ENCODE measurements around the gene MBD3.

MBD3 gene

GRCh38 chr19:1598777-1599459 is 6.3 kb upstream of the MBD3 start:
- DNase-seq (ENCODE audit: insufficient read length, low spot score), result no peak
- no peak for FAIRE-seq
- TF ChIP-seq POLR2A (IDR thresholded peaks at IDR 0.05; ENCODE audit: low read depth, low read length), result no peak

GRCh38 chr19:1593501-1593772 is 772 bp upstream of the MBD3 start:
- no peak for DNase-seq (ENCODE audit: insufficient read length, low spot score)
- no peak for FAIRE-seq
- no peak for TF ChIP-seq POLR2A (IDR thresholded peaks at IDR 0.05; ENCODE audit: low read depth, low read length)

GRCh38 chr19:1592024-1592754 is 476 bp downstream of the MBD3 start:
- FAIRE-seq (no peak), DNase-seq (ENCODE audit: insufficient read length, low spot score) (peak; percentile 91)
- peak; percentile 94 for TF ChIP-seq POLR2A (IDR thresholded peaks at IDR 0.05; ENCODE audit: low read depth, low read length)

- FAIRE-seq (no peak), DNase-seq (ENCODE audit: insufficient read length, low spot score) (no peak)
- TF ChIP-seq POLR2A (IDR thresholded peaks at IDR 0.05; ENCODE audit: low read depth, low read length), result no peak
Measured at GRCh38 chr19:1591421-1592023, 1.1 kb downstream of the MBD3 start.

GRCh38 chr19:1590641-1591397 is 1.8 kb downstream of the MBD3 start:
- DNase-seq (ENCODE audit: insufficient read length, low spot score), result no peak
- TF ChIP-seq POLR2A (IDR thresholded peaks at IDR 0.05; ENCODE audit: low read depth, low read length), result 0 out of 2 replicates have a peak, but pooled peaks have one; percentile 4
- FAIRE-seq, result no peak

- no peak for TF ChIP-seq POLR2A (IDR thresholded peaks at IDR 0.05; ENCODE audit: low read depth, low read length)
- DNase-seq (ENCODE audit: insufficient read length, low spot score), result no peak
- no peak for FAIRE-seq
Measured at GRCh38 chr19:1587872-1588271, 4.8 kb downstream of the MBD3 start.

GRCh38 chr19:1585243-1585580 is 7.5 kb downstream of the MBD3 start:
- DNase-seq (ENCODE audit: insufficient read length, low spot score) (no peak), FAIRE-seq (no peak)
- no peak for TF ChIP-seq POLR2A (IDR thresholded peaks at IDR 0.05; ENCODE audit: low read depth, low read length)

- no peak for TF ChIP-seq POLR2A (IDR thresholded peaks at IDR 0.05; ENCODE audit: low read depth, low read length)
- no peak for FAIRE-seq
- DNase-seq (ENCODE audit: insufficient read length, low spot score), result no peak
Measured at GRCh38 chr19:1584500-1585242, 8.0 kb downstream of the MBD3 start.

GRCh38 chr19:1582201-1582600 is 10.5 kb downstream of the MBD3 start:
- FAIRE-seq (no peak), DNase-seq (ENCODE audit: insufficient read length, low spot score) (no peak)
- no peak for TF ChIP-seq POLR2A (IDR thresholded peaks at IDR 0.05; ENCODE audit: low read depth, low read length)

- TF ChIP-seq POLR2A (IDR thresholded peaks at IDR 0.05; ENCODE audit: low read depth, low read length), result no peak
Measured at GRCh38 chr19:1580957-1581356, 11.7 kb downstream of the MBD3 start.

GRCh38 chr19:1580382-1580781 is 12.3 kb downstream of the MBD3 start:
- no peak for DNase-seq (ENCODE audit: insufficient read length, low spot score)
- no peak for TF ChIP-seq POLR2A (IDR thresholded peaks at IDR 0.05; ENCODE audit: low read depth, low read length)
- no peak for FAIRE-seq

More at GRCh38 chr19:1580957-1581356, 11.7 kb downstream of the MBD3 start:
- DNase-seq (ENCODE audit: insufficient read length, low spot score) (no peak), FAIRE-seq (no peak)

GRCh38 chr19:1579222-1579621 is 13.4 kb downstream of the MBD3 start:
- DNase-seq (ENCODE audit: insufficient read length, low spot score) (no peak), FAIRE-seq (no peak)
- TF ChIP-seq POLR2A (IDR thresholded peaks at IDR 0.05; ENCODE audit: low read depth, low read length), result no peak

GRCh38 chr19:1577929-1578618 is 14.6 kb downstream of the MBD3 start:
- TF ChIP-seq POLR2A (IDR thresholded peaks at IDR 0.05; ENCODE audit: low read depth, low read length), result no peak
- DNase-seq (ENCODE audit: insufficient read length, low spot score), result no peak
- no peak for FAIRE-seq

All from H54 (cell line).